ENCODE measurements around the gene TOLLIP.

- TF ChIP-seq POLR2A (IDR thresholded peaks at IDR 0.05) (no peak), CTCF (IDR thresholded peaks at IDR 0.05) (no peak)
These were observed 23.6 kb downstream of the TOLLIP start for GRCh38 chr11:1285876-1286275.

All from esophagus squamous epithelium (tissue), 4 donors.